Measurements from ENCODE around the gene PFKFB2.

GRCh38 chr1:207024202-207025145, 28.6 kb upstream of the PFKFB2 start:
- no peak for TF ChIP-seq CTCF (IDR thresholded peaks at IDR 0.05; ENCODE audit: insufficient read depth, low read length)
- TF ChIP-seq SPI1 (IDR thresholded peaks at IDR 0.05; ENCODE audit: borderline replicate concordance, low read depth) = no peak

All from HL-60 (cell line).